ENCODE measurements around the gene SOBP.

- TF ChIP-seq POLR2A (IDR thresholded peaks at IDR 0.05) (no peak), CTCF (IDR thresholded peaks at IDR 0.05) (no peak), POLR2AphosphoS5 (IDR thresholded peaks at IDR 0.05) (no peak), EP300 (IDR thresholded peaks at IDR 0.05) (no peak)
Observed at GRCh38 chr6:107613651-107614379, 123.9 kb downstream of the SOBP start.

All from upper lobe of left lung (tissue), 4 donors.